ENCODE measurements around the gene HOOK1. TPM values are rescaled to one million over a fixed set of nuclear protein-coding genes. Genes with fewer than 3 reads are reported as not detected.

Gene HOOK1
- total RNA-seq, 1 experiment from 2014 or later, result 272 TPM

DNA sequence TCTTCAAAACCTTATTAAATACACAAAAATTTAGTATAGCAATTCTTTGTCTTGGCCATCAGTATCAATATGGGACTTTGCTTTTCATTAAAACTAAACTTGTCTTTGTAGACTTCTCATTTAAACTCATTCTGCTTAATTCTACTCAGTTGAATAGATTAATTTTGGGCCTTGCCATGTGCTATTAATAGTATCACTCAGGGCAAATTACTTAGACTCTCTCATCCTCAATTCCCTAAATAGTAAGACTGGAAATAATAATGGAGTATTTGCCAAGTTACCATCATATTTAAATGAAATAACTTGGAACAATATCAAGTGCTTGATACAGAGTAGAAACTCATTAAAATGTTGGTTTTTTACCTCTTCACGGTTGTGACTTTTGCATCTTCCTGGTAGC, 13.4 kb downstream of the HOOK1 start:
- no peak overlapping the region for H3K4me3 ChIP-seq (ENCODE audit: low read depth, low read length, poor library complexity, severe bottlenecking)
- no TSS peak for BruUV-seq (replicated peaks)
- no peak for DNase-seq (ENCODE audit: low spot score)
- intact Hi-C loops (cut with micrococcal nuclease; ENCODE audit: unreplicated experiment), result no loop called here
- no peak for TF ChIP-seq EZH2 (IDR thresholded peaks at IDR 0.05; ENCODE audit: borderline replicate concordance, low read depth, low read length, poor library complexity, severe bottlenecking)
- TF ChIP-seq, protein P1, sequence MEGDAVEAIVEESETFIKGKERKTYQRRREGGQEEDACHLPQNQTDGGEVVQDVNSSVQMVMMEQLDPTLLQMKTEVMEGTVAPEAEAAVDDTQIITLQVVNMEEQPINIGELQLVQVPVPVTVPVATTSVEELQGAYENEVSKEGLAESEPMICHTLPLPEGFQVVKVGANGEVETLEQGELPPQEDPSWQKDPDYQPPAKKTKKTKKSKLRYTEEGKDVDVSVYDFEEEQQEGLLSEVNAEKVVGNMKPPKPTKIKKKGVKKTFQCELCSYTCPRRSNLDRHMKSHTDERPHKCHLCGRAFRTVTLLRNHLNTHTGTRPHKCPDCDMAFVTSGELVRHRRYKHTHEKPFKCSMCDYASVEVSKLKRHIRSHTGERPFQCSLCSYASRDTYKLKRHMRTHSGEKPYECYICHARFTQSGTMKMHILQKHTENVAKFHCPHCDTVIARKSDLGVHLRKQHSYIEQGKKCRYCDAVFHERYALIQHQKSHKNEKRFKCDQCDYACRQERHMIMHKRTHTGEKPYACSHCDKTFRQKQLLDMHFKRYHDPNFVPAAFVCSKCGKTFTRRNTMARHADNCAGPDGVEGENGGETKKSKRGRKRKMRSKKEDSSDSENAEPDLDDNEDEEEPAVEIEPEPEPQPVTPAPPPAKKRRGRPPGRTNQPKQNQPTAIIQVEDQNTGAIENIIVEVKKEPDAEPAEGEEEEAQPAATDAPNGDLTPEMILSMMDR (conservative IDR thresholded peaks at IDR 0.05; ENCODE audit: low read depth, low read length), result no peak
- ChIA-PET POLR2A (ENCODE audit: low non-redundant PET) (no interaction called here), CTCF (no interaction called here)
- no peaks in the 10 kb centered on the region for H3K9me3 ChIP-seq (ENCODE audit: low read depth, low read length, poor library complexity, severe bottlenecking)
- peaks cover 83% of the 10 kb centered on the region for H3K4me1 ChIP-seq (ENCODE audit: insufficient read depth, low read length, poor library complexity, severe bottlenecking)
- H3K27me3 ChIP-seq (replicated peaks; ENCODE audit: insufficient read depth, low read depth, low read length, poor library complexity), result no peaks in the 10 kb centered on the region
- H3K36me3 ChIP-seq (ENCODE audit: insufficient read depth, low read length, poor library complexity, severe bottlenecking), result peaks cover 93% of the 10 kb centered on the region
- peak overlapping the region; percentile 58 for H3K27ac ChIP-seq (ENCODE audit: low read depth, low read length, poor library complexity, severe bottlenecking)

DNA sequence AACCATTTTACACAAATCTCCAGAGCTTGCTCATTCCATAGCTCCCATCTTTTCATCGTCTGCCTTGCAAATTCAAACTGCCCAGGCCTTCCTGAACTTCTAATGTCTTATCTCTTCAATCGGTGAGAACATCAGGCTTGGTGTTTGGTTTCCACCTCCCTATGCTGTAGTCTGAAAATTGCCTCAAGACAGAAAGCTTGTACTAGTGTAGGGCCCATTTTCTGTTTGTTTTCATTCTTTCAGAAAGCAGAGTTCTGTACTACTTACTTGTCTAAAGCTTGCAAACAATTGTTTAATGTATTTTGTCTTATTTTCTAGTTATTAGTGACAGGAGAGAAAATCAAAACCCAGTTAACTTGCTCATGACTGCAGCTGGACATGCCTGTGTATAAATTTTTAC, 16.8 kb downstream of the HOOK1 start:
- H3K4me3 ChIP-seq (ENCODE audit: low read depth, low read length, poor library complexity, severe bottlenecking), result no peak overlapping the region
- H3K36me3 ChIP-seq (ENCODE audit: insufficient read depth, low read length, poor library complexity, severe bottlenecking), result peaks cover 91% of the 10 kb centered on the region
- H3K9me3 ChIP-seq (ENCODE audit: low read depth, low read length, poor library complexity, severe bottlenecking), result no peaks in the 10 kb centered on the region
- BruUV-seq (replicated peaks), result no TSS peak
- CTCF ChIA-PET, result no interaction called here
- DNase-seq (ENCODE audit: low spot score), result peak; percentile 65
- POLR2A ChIA-PET (ENCODE audit: low non-redundant PET), result no interaction called here
- H3K27me3 ChIP-seq (replicated peaks; ENCODE audit: insufficient read depth, low read depth, low read length, poor library complexity), result no peaks in the 10 kb centered on the region
- H3K4me1 ChIP-seq (ENCODE audit: insufficient read depth, low read length, poor library complexity, severe bottlenecking), result peaks cover 92% of the 10 kb centered on the region
- H3K27ac ChIP-seq (ENCODE audit: low read depth, low read length, poor library complexity, severe bottlenecking), result peak overlapping the region; percentile 75
- TF ChIP-seq, protein P1 (conservative IDR thresholded peaks at IDR 0.05; ENCODE audit: low read depth, low read length), result no peak
- no peak for TF ChIP-seq EZH2 (IDR thresholded peaks at IDR 0.05; ENCODE audit: borderline replicate concordance, low read depth, low read length, poor library complexity, severe bottlenecking)
- intact Hi-C loops (cut with micrococcal nuclease; ENCODE audit: unreplicated experiment), result no loop called here

- CTCF ChIA-PET, result no interaction called here
- POLR2A ChIA-PET (ENCODE audit: low non-redundant PET), result no interaction called here
- BruUV-seq (replicated peaks), result no TSS peak
Measured at GRCh38 chr1:59833022-59833421, 18.3 kb downstream of the HOOK1 start.

More at GRCh38 chr1:59833022-59833421, 18.3 kb downstream of the HOOK1 start:
- no peak for DNase-seq (ENCODE audit: low spot score)
- Histone ChIP-seq H3K27ac (ENCODE audit: low read depth, low read length, poor library complexity, severe bottlenecking) (peak overlapping the region; percentile 75), H3K4me3 (ENCODE audit: low read depth, low read length, poor library complexity, severe bottlenecking) (peak overlapping the region; percentile 0), H3K27me3 (replicated peaks; ENCODE audit: insufficient read depth, low read depth, low read length, poor library complexity) (no peaks in the 10 kb centered on the region), H3K4me1 (ENCODE audit: insufficient read depth, low read length, poor library complexity, severe bottlenecking) (peaks cover 78% of the 10 kb centered on the region), H3K9me3 (ENCODE audit: low read depth, low read length, poor library complexity, severe bottlenecking) (peaks cover 3% of the 10 kb centered on the region), H3K36me3 (ENCODE audit: insufficient read depth, low read length, poor library complexity, severe bottlenecking) (peaks cover 97% of the 10 kb centered on the region)
- TF ChIP-seq, protein P1 (conservative IDR thresholded peaks at IDR 0.05; ENCODE audit: low read depth, low read length), result no peak
- no peak for TF ChIP-seq EZH2 (IDR thresholded peaks at IDR 0.05; ENCODE audit: borderline replicate concordance, low read depth, low read length, poor library complexity, severe bottlenecking)
- intact Hi-C loops (cut with micrococcal nuclease; ENCODE audit: unreplicated experiment), result no loop called here

All from A673 (cell line).